MCF 10A (cell line): ENCODE results near the gene NAA20. TPM values are rescaled to one million over a fixed set of nuclear protein-coding genes. Genes with fewer than 3 reads are reported as not detected.

Experiments used
- BruUV-seq: library from RNA; stranded (reverse); fragments of 400-500 nt; replicated peaks from 2 replicates; lab custom pipeline; 2021; lab: Mats Ljungman, UMichigan
- CTCF ChIA-PET: fragments of 300-600 bp; sonication (Branson Sonifier 250); formaldehyde crosslinking; extraction: SDS; loops from one replicate; lab custom pipeline; 2021; ENCODE audit warnings: antibody characterized with exemption, inconsistent platforms; lab: Yijun Ruan, JAX
- POLR2A ChIA-PET: fragments of 300-600, 350-650 bp; sonication (Branson Sonifier 250); formaldehyde crosslinking; extraction: SDS; loops from one replicate; lab custom pipeline; 2020; ENCODE audit warnings: antibody characterized with exemption, inconsistent platforms; lab: Yijun Ruan, JAX
- DNase-seq: peaks from one replicate; pipeline ENCODE4 v3.0.0-alpha.2; 2018; ENCODE audit not compliant: unreplicated experiment
- H3K27ac Mint-ChIP-seq: one replicate; pipeline ENCODE4 v1.8.0; 2022; ENCODE audit warnings: mild to moderate bottlenecking, low read depth, mixed read lengths; ENCODE audit not compliant: unreplicated experiment
- H3K27me3 Mint-ChIP-seq: one replicate; pipeline ENCODE4 v1.8.0; 2022; ENCODE audit warnings: mixed read lengths; ENCODE audit not compliant: insufficient read depth, unreplicated experiment
- H3K36me3 Mint-ChIP-seq: one replicate; pipeline ENCODE4 v1.8.0; 2022; ENCODE audit warnings: mild to moderate bottlenecking, moderate library complexity, mixed read lengths; ENCODE audit not compliant: insufficient read depth, unreplicated experiment
- H3K4me1 Mint-ChIP-seq: one replicate; pipeline ENCODE4 v1.8.0; 2022; ENCODE audit warnings: mixed read lengths; ENCODE audit not compliant: insufficient read depth, unreplicated experiment
- H3K4me3 Mint-ChIP-seq: one replicate; pipeline ENCODE4 v1.8.0; 2022; ENCODE audit warnings: mild to moderate bottlenecking, moderate library complexity, mixed read lengths; ENCODE audit not compliant: unreplicated experiment
- H3K9me3 Mint-ChIP-seq: one replicate; pipeline ENCODE4 v1.8.0; 2022; ENCODE audit warnings: mixed read lengths; ENCODE audit not compliant: unreplicated experiment
- intact Hi-C: fragments of 100-400 bp; cut with micrococcal nuclease; formaldehyde crosslinking; loops from 2 replicates; pipeline ENCODE4 v1.14.1; 2022
- total RNA-seq: library from RNA; stranded (reverse); gene quantifications from 2 replicates; pipeline ENCODE4 v1.2.3, GENCODE V29; 2022
- TF ChIP-seq, protein P1 (sequence below): fragments of 200-600 bp; IDR thresholded peaks from one replicate; pipeline ENCODE4 v1.8.0; 2022; ENCODE audit warnings: antibody characterized with exemption, mild to moderate bottlenecking; ENCODE audit not compliant: unreplicated experiment

NAA20 gene
- total RNA-seq, 1 experiment from 2014 or later, result 109 TPM

DNA sequence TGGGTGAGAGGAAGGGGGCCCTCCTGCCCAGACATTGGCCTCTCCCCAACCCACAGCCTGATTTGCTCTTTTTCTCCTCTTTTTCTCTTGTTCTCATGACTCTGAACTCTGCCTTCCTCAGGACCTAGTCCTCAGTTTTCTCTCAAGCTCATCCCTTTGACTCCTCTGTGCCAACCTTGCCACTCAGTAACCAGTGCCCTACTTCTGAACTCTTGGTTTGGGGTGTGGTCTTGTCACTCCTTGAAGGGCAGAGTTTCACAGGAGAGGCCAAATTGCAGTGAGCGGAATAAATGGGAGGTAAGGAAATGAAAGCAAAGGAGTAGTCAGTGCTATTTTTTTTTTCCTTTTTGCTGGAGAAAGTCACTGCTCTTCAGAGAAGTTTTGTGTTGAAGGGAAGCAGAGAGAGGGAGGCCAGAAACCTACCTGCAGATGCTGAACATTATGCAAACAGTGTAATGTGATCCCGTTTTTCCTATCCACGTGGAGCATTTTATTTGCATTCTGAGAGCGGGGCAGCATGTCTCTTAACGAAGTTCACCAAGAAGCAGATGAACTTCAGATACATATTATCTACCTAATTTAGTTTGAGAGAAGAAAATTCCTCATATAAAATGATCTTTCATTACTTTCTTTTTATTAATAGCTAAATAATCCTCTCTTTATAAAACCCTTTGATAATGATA lies 62.1 kb downstream of the NAA20 start:
- no peaks in the 10 kb centered on the region for H3K9me3 Mint-ChIP-seq
- ChIA-PET CTCF (interaction anchor here (0.5 to 1.7 kb wide), 3 partner anchors 37 to 498 kb away, joined by 3 to 4 read pairs (median 3); no protein-coding TSS in a partner anchor), POLR2A (interaction anchor here (1.0 kb wide), 1 partner anchor 26 kb away, joined by 4 read pairs; no protein-coding TSS in a partner anchor)
- H3K27me3 Mint-ChIP-seq, result no peaks in the 10 kb centered on the region
- no peak for DNase-seq
- H3K36me3 Mint-ChIP-seq, result no peaks in the 10 kb centered on the region
- no peak overlapping the region for H3K4me3 Mint-ChIP-seq
- no TSS peak for BruUV-seq
- intact Hi-C loops, result no loop called here
- H3K27ac Mint-ChIP-seq, result no peak overlapping the region
- H3K4me1 Mint-ChIP-seq, result peaks cover 19% of the 10 kb centered on the region
- TF ChIP-seq, protein P1, sequence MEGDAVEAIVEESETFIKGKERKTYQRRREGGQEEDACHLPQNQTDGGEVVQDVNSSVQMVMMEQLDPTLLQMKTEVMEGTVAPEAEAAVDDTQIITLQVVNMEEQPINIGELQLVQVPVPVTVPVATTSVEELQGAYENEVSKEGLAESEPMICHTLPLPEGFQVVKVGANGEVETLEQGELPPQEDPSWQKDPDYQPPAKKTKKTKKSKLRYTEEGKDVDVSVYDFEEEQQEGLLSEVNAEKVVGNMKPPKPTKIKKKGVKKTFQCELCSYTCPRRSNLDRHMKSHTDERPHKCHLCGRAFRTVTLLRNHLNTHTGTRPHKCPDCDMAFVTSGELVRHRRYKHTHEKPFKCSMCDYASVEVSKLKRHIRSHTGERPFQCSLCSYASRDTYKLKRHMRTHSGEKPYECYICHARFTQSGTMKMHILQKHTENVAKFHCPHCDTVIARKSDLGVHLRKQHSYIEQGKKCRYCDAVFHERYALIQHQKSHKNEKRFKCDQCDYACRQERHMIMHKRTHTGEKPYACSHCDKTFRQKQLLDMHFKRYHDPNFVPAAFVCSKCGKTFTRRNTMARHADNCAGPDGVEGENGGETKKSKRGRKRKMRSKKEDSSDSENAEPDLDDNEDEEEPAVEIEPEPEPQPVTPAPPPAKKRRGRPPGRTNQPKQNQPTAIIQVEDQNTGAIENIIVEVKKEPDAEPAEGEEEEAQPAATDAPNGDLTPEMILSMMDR, result no peak

Other genes with a start within 250 kb of the NAA20 start
- 19.4 and 20.1 TPM in 2 replicates for gene CRNKL1, start 35.1 kb downstream of the NAA20 start, total RNA-seq
- 1.4 and 1.5 TPM in 2 replicates for gene CFAP61, start 35.2 kb downstream of the NAA20 start, total RNA-seq